Right atrium auricular region (tissue), 2 donors: ENCODE data around the gene HEPHL1. TPM values are rescaled to one million over a fixed set of nuclear protein-coding genes. Genes with fewer than 3 reads are reported as not detected.
"Not testable (repeated sequence)": the region's sequence is repeated elsewhere in the genome, so short reads cannot be mapped to it uniquely, and the experiment has no call there.

Experiments used
- DNase-seq: peaks from one replicate; pipeline ENCODE4 v3.0.0-alpha.2; 2019; ENCODE audit warnings: low spot score
- H3K27ac ChIP-seq, 2 donors: fragments of 200-600 bp; sonication (generic); 1 replicate in 1 of 2; 2 replicates in 1 of 2; pipeline ENCODE4 v1.5.1; 2016 to 2019
- H3K27me3 ChIP-seq, 2 donors: fragments of 200-600 bp; sonication (generic); one replicate each; pipeline versions ENCODE4 v1.5.1 to v1.6.0; 2017 to 2019
- H3K36me3 ChIP-seq: fragments of 200-600 bp; sonication (generic); one replicate; pipeline ENCODE4 v1.5.1; 2016
- H3K4me1 ChIP-seq, 2 donors: fragments of 200-600 bp; sonication (generic); one replicate each; pipeline versions ENCODE4 v1.5.1 to v1.6.0; 2017 to 2019
- H3K4me3 ChIP-seq, 2 donors: fragments of 200-600 bp; sonication (generic); 1 replicate in 1 of 2; 2 replicates in 1 of 2; pipeline ENCODE4 v1.5.1; 2017 to 2019; ENCODE audit warnings: mild to moderate bottlenecking in 1 of 2, moderate library complexity in 1 of 2
- H3K9me3 ChIP-seq, 2 donors: fragments of 200-600 bp; sonication (generic); one replicate each; pipeline ENCODE4 v1.5.1; 2019
- CTCF ChIP-seq, 2 donors: fragments of 200-600 bp; sonication (generic); IDR thresholded peaks; one replicate each; pipeline ENCODE4 v1.5.1; 2019; ENCODE audit warnings: antibody characterized with exemption in 2 of 2
- total RNA-seq, 2 donors: library from RNA; depleted of rRNA; stranded (reverse); fragments of >200 nt; gene quantifications; one replicate each; pipeline ENCODE4 v1.1.0, GENCODE V29; 2016

The HEPHL1 gene
- total RNA-seq, 2 donors from 2014 or later = not detected

- H3K27me3 ChIP-seq = no peaks in the 10 kb centered on the region
- peaks cover 0 to 53% of the 10 kb centered on the region in 2 donors for H3K4me1 ChIP-seq
- no peak for TF ChIP-seq CTCF (IDR thresholded peaks at IDR 0.05)
- no peaks in the 10 kb centered on the region for H3K9me3 ChIP-seq
- H3K36me3 ChIP-seq = no peaks in the 10 kb centered on the region
- peak; percentile 74 for DNase-seq
- H3K27ac ChIP-seq = peak overlapping the region; percentile 64 to 65
- H3K4me3 ChIP-seq = no peak overlapping the region
These were observed 130.9 kb downstream of the HEPHL1 start for GRCh38 chr11:94151903-94152677.

- Histone ChIP-seq H3K4me1 (peaks cover 0 to 53% of the 10 kb centered on the region in 2 donors), H3K27me3 (no peaks in the 10 kb centered on the region)
These were observed 131.5 kb downstream of the HEPHL1 start for GRCh38 chr11:94152678-94153065.

GRCh38 chr11:94153320-94153719 is 132.2 kb downstream of the HEPHL1 start:
- H3K27me3 ChIP-seq = no peaks in the 10 kb centered on the region
- no peak for TF ChIP-seq CTCF (IDR thresholded peaks at IDR 0.05)
- peaks cover 0 to 53% of the 10 kb centered on the region in 2 donors for H3K4me1 ChIP-seq
- DNase-seq = no peak
- H3K9me3 ChIP-seq = no peaks in the 10 kb centered on the region
- H3K36me3 ChIP-seq = no peaks in the 10 kb centered on the region
- H3K4me3 ChIP-seq = no peak overlapping the region
- H3K27ac ChIP-seq = peak overlapping the region in 1 of 2 donors; percentile 65

More at GRCh38 chr11:94152678-94153065, 131.5 kb downstream of the HEPHL1 start:
- TF ChIP-seq CTCF (IDR thresholded peaks at IDR 0.05) = no peak
- H3K9me3 ChIP-seq = no peaks in the 10 kb centered on the region
- no peak for DNase-seq
- peak overlapping the region; percentile 64 to 65 for H3K27ac ChIP-seq
- H3K4me3 ChIP-seq = no peak overlapping the region
- H3K36me3 ChIP-seq = no peaks in the 10 kb centered on the region

- Histone ChIP-seq H3K36me3 (no peaks in the 10 kb centered on the region), H3K27me3 (no peaks in the 10 kb centered on the region), H3K4me1 (peaks cover 0 to 46% of the 10 kb centered on the region in 2 donors), H3K4me3 (no peak overlapping the region), H3K9me3 (no peaks in the 10 kb centered on the region), H3K27ac (no peak overlapping the region)
- DNase-seq = no peak
- no peak for TF ChIP-seq CTCF (IDR thresholded peaks at IDR 0.05)
These were observed 133.1 kb downstream of the HEPHL1 start for GRCh38 chr11:94154095-94154856.

- not testable (repeated sequence) for H3K9me3 ChIP-seq, H3K27me3 ChIP-seq, H3K4me3 ChIP-seq, H3K36me3 ChIP-seq, DNase-seq, H3K27ac ChIP-seq
- H3K4me1 ChIP-seq = peaks cover 0 to 16% of the 10 kb centered on the region in 2 donors
These were observed 136.2 kb downstream of the HEPHL1 start for GRCh38 chr11:94157339-94157738.

Other genes starting within 250 kb of the HEPHL1 start
- gene MED17, start 237.1 kb upstream of the HEPHL1 start, total RNA-seq = 10 to 100 TPM; 15.9 to 16.4 TPM
- not detected for gene VSTM5, start 170.7 kb upstream of the HEPHL1 start, total RNA-seq
- 10 to 100 TPM; 12.3 to 15.7 TPM for gene PANX1, start 107.5 kb downstream of the HEPHL1 start, total RNA-seq